Measurements from ENCODE around the gene RELN.

GRCh38 chr7:103762877-103763276, 226.6 kb downstream of the RELN start:
- no peak for TF ChIP-seq CTCF (IDR thresholded peaks at IDR 0.05)
- TF ChIP-seq ZNF512 (CRISPR knock-in tag; IDR thresholded peaks at IDR 0.05; ENCODE audit: borderline replicate concordance) = no peak
- TF ChIP-seq NFYB (CRISPR knock-in tag; conservative IDR thresholded peaks at IDR 0.05; ENCODE audit: low read depth) = no peak
- TF ChIP-seq CREM (CRISPR knock-in tag; IDR thresholded peaks at IDR 0.05) = no peak
- no peak for TF ChIP-seq SP1 (CRISPR knock-in tag; conservative IDR thresholded peaks at IDR 0.05)
- TF ChIP-seq MAX (CRISPR knock-in tag; IDR thresholded peaks at IDR 0.05) = no peak
- no peak for TF ChIP-seq NR3C1 (CRISPR knock-in tag; conservative IDR thresholded peaks at IDR 0.05; ENCODE audit: low read depth)
- TF ChIP-seq TEAD4 (CRISPR knock-in tag; IDR thresholded peaks at IDR 0.05) = no peak
- no peak for TF ChIP-seq ZNF317 (CRISPR knock-in tag; IDR thresholded peaks at IDR 0.05; ENCODE audit: borderline replicate concordance, low read depth)
- TF ChIP-seq NR2C2 (CRISPR knock-in tag; IDR thresholded peaks at IDR 0.05) = no peak
